Activated naive CD4-positive, alpha-beta T cell treated with anti-CD3 and anti-CD28 coated beads, Interleukin-2, amount 50 U/mL, for 24 hours (primary cell): ENCODE measurements around the gene TULP4.
"Not testable (repeated sequence)": the region's sequence is repeated elsewhere in the genome, so short reads cannot be mapped to it uniquely, and the experiment has no call there.

Experiments
- H3K27ac Mint-ChIP-seq: one replicate; pipeline ENCODE4 v1.8.0; 2021; ENCODE audit warnings: mild to moderate bottlenecking, mixed read lengths
- H3K27me3 Mint-ChIP-seq: one replicate; pipeline ENCODE4 v1.8.0; 2021; ENCODE audit warnings: mixed read lengths
- H3K36me3 Mint-ChIP-seq: one replicate; pipeline ENCODE4 v1.8.0; 2021; ENCODE audit warnings: mixed read lengths
- H3K4me1 Mint-ChIP-seq: one replicate; pipeline ENCODE4 v1.8.0; 2021; ENCODE audit warnings: mixed read lengths
- H3K4me3 Mint-ChIP-seq: one replicate; pipeline ENCODE4 v1.8.0; 2021; ENCODE audit warnings: mild to moderate bottlenecking, mixed read lengths
- H3K9me3 Mint-ChIP-seq: one replicate; pipeline ENCODE4 v1.8.0; 2021; ENCODE audit warnings: mixed read lengths

Gene TULP4

DNA sequence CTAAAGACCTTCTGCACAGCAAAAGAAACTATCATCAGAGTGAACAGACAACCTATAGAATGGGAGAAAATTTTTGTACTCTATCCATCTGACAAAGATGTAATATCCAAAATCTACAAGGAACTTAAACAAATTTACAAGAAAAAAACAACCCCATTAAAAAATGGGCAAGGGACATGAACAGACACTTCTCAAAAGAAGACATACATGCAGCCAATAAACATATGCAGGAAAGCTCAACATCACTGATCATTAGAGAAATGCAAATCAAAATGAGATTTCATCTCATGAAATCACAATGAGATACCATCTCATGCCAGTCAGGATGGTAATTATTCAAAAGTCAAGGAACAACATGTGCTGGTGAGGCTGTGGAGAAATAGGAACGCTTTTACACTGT, 215.6 kb downstream of the TULP4 start:
- Mint-ChIP-seq H3K27me3 (peaks cover 41% of the 10 kb centered on the region), H3K9me3 (peaks cover 15% of the 10 kb centered on the region)
- not testable (repeated sequence) for H3K27ac Mint-ChIP-seq, H3K36me3 Mint-ChIP-seq, H3K4me3 Mint-ChIP-seq, H3K4me1 Mint-ChIP-seq

DNA sequence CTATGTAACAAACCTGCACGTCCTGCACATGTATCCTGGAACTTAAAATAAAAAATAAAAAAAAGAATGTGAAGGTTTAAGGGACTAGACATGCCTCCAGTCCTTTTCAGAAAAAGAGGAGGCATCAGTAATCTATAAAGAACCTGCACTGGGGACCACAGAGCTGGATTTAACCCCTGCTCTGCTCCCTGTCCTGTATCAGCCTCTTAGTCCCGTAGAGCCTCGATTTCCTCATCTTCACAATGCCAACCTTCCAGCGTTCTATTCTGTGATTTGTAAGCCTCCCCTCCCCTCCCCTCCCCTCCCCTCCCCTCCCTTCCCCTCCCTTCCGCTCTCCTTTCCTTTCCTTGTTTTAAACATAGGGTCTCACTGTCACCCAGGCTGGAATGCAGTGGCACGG, 216.6 kb downstream of the TULP4 start:
- peaks cover 3% of the 10 kb centered on the region for H3K36me3 Mint-ChIP-seq
- no peak overlapping the region for H3K4me3 Mint-ChIP-seq
- H3K27me3 Mint-ChIP-seq = peaks cover 40% of the 10 kb centered on the region
- H3K27ac Mint-ChIP-seq = no peak overlapping the region
- no peaks in the 10 kb centered on the region for H3K4me1 Mint-ChIP-seq
- peaks cover 19% of the 10 kb centered on the region for H3K9me3 Mint-ChIP-seq

GRCh38 chr6:158529629-158530028, 217.4 kb downstream of the TULP4 start:
- peaks cover 37% of the 10 kb centered on the region for H3K27me3 Mint-ChIP-seq
- H3K4me3 Mint-ChIP-seq = no peak overlapping the region
- peaks cover 3% of the 10 kb centered on the region for H3K36me3 Mint-ChIP-seq
- no peak overlapping the region for H3K27ac Mint-ChIP-seq
- peaks cover 19% of the 10 kb centered on the region for H3K9me3 Mint-ChIP-seq
- no peaks in the 10 kb centered on the region for H3K4me1 Mint-ChIP-seq

DNA sequence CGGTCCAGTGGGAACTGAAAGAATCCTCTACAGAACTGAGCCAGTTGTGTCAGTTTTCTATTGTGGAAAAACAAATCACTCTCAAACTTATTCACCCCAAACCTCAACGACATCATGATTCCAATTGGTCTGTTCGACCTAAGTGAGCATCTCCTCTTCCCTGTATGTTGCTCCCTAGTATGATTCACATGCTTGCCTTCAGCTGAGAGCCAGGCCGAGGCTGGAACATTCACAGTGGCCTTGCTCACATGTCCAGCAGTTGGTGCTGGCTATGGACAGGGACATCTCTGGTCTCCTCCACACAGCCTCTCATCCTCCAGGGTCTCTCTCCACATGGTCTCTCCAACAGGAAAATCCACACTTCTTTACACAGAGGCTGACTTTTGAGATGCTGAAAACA, 219.3 kb downstream of the TULP4 start:
- no peaks in the 10 kb centered on the region for H3K4me1 Mint-ChIP-seq
- no peak overlapping the region for H3K27ac Mint-ChIP-seq
- peaks cover 17% of the 10 kb centered on the region for H3K9me3 Mint-ChIP-seq
- peaks cover 34% of the 10 kb centered on the region for H3K27me3 Mint-ChIP-seq
- no peak overlapping the region for H3K4me3 Mint-ChIP-seq
- H3K36me3 Mint-ChIP-seq = peaks cover 3% of the 10 kb centered on the region

GRCh38 chr6:158531970-158532369, 219.7 kb downstream of the TULP4 start:
- no peaks in the 10 kb centered on the region for H3K4me1 Mint-ChIP-seq
- peaks cover 3% of the 10 kb centered on the region for H3K36me3 Mint-ChIP-seq
- H3K27ac Mint-ChIP-seq = no peak overlapping the region
- peaks cover 31% of the 10 kb centered on the region for H3K27me3 Mint-ChIP-seq
- H3K4me3 Mint-ChIP-seq = no peak overlapping the region
- H3K9me3 Mint-ChIP-seq = peaks cover 13% of the 10 kb centered on the region

- H3K36me3 Mint-ChIP-seq = peaks cover 2% of the 10 kb centered on the region
- H3K27me3 Mint-ChIP-seq = peaks cover 35% of the 10 kb centered on the region
- H3K9me3 Mint-ChIP-seq = peaks cover 5% of the 10 kb centered on the region
- H3K4me1 Mint-ChIP-seq = no peaks in the 10 kb centered on the region
- H3K27ac Mint-ChIP-seq = no peak overlapping the region
- peak overlapping the region; percentile 62 for H3K4me3 Mint-ChIP-seq
These were observed 224.0 kb downstream of the TULP4 start for GRCh38 chr6:158536084-158536890.

DNA sequence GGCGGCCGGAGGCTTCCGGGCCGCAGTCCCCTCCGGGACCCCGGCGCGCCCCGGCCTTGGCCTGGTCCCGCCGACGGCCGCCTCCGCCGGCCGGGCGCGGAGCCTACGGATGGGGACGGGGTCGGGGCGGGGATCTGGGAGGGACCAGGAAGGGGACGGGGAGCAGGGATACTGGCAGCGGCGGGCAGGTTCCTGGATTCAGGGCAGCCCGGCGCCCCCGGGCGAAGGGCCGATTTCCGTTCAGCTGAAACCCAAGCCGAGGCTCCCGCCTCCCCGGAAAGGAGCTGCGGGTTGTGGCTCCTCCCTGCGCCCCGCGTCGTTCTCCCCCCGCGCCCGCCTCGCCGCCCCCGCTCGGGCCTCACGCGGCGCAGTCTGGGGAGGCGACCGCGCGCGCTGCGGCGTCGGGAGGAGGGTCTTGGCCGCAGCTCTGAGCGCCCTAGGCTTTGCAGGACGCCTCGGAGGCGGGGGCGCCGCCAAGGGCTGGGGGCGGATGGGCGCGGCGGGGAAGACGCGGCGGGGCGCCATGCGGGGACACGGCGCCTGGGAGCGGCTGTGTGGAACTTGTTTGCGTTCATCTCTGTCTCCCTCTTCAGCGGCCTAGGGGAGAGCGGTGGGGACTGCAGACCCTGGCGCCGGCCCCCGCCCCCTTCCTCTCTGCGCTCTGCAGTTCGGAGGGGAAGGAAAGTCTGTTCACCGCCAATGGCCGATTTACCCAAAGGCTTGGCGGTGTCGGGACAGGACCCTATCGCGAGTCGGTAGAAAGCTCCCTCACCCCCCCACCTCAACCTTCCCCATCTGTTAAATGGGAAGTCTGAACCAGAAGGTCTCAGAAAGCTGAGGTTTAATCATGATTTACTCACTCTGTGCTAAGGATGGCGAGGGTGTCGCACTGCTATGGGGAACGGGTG, 224.9 kb downstream of the TULP4 start:
- H3K36me3 Mint-ChIP-seq = peaks cover 2% of the 10 kb centered on the region

DNA sequence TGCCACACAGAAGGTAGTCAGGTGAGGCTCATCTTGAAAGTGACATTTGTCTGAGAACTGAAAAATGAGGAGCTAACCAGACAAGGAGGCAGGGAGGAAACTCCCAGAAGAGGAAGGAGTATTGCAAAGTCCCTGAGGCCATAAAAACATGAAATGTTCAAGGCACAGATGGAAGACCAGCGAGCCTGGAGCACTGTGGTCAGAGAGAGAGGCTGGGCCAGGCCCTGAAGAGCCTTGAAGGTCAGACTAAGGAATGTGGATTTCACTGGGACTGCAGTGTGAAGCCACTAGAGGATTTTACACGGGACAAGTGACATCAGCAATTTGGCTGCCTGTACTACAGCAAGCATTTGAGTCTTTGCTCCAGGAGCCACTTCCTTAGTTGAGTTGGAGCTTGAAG, 226.5 kb downstream of the TULP4 start:
- H3K36me3 Mint-ChIP-seq = no peaks in the 10 kb centered on the region
- peak overlapping the region; percentile 42 for H3K4me3 Mint-ChIP-seq
- no peaks in the 10 kb centered on the region for H3K9me3 Mint-ChIP-seq
- H3K4me1 Mint-ChIP-seq = no peaks in the 10 kb centered on the region
- no peak overlapping the region for H3K27ac Mint-ChIP-seq
- peaks cover 26% of the 10 kb centered on the region for H3K27me3 Mint-ChIP-seq

More for the DNA sequence above, 224.9 kb downstream of the TULP4 start:
- Mint-ChIP-seq H3K4me3 (peak overlapping the region; percentile 42), H3K4me1 (no peaks in the 10 kb centered on the region), H3K27me3 (peaks cover 31% of the 10 kb centered on the region), H3K27ac (no peak overlapping the region), H3K9me3 (peaks cover 5% of the 10 kb centered on the region)

DNA sequence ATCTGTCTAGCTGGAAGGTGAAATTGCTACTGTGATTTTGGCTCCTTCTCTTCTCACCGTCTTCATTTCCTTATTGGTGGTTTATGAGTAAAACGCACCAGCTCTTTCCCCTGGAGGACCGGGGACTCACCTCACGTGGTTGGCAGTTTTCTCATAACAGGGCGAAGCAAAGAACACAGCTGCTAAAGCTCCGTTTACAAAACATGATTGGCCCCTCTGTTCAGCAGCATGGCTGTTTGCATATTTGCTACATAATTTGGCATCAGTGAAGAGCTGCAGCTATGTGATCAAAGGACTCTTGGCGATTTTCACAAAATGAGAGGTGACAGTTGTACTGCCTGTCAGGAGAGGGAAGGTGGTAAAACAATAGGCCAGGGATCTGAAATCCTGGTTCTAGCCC, 227.1 kb downstream of the TULP4 start:
- no peaks in the 10 kb centered on the region for H3K36me3 Mint-ChIP-seq
- H3K27me3 Mint-ChIP-seq = peaks cover 24% of the 10 kb centered on the region
- H3K4me3 Mint-ChIP-seq = no peak overlapping the region
- H3K9me3 Mint-ChIP-seq = no peaks in the 10 kb centered on the region
- no peaks in the 10 kb centered on the region for H3K4me1 Mint-ChIP-seq
- no peak overlapping the region for H3K27ac Mint-ChIP-seq

DNA sequence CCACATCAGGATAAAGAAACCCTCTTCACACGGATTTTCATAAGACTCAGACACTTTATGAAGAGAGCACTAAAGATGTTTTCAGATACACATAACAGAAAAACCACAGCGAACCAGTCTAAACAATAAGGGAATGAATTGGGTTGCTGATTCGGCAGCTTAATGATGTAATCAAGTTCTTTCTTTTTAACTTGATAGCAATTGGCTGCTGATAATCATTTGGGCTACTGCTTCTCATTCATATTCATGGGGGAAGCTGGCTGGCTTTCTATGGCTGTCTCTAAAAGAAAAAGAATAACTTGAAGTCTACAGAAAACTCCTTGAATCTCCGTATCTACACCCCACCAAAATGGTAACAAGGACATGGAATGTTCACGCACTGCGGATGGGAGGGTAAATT, 227.6 kb downstream of the TULP4 start:
- Mint-ChIP-seq H3K4me1 (no peaks in the 10 kb centered on the region), H3K27me3 (peaks cover 21% of the 10 kb centered on the region), H3K4me3 (no peak overlapping the region), H3K27ac (no peak overlapping the region), H3K9me3 (no peaks in the 10 kb centered on the region), H3K36me3 (no peaks in the 10 kb centered on the region)

DNA sequence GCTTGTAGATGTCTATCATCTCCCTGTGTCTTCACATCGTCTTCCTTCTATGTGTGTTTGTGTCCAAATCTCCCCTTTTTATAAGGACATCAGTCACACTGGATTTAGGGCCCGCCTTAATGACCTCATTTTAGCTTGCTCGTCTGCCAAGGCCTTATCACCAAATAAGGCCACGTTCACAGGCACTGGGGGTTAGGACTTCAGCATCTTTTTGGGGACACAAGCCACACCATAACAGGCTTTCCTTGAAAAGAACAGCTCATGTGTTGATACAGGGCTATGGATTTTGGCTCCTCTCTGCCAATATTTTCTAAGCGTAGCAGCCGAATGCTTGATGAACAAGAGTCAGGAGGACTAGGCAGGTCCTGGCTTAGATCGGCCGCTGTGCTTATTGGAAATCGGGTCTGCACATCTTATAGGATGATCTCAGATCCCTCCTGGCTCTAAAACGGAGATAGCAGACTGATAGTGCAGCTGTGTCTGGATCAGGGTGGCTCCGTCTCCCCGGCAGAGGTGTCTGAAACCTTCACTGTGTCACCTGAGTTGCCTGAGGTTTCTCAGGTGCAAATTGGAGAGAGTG, 231.4 kb downstream of the TULP4 start:
- no peak overlapping the region for H3K27ac Mint-ChIP-seq
- no peaks in the 10 kb centered on the region for H3K36me3 Mint-ChIP-seq
- no peaks in the 10 kb centered on the region for H3K4me1 Mint-ChIP-seq
- peaks cover 13% of the 10 kb centered on the region for H3K27me3 Mint-ChIP-seq
- no peak overlapping the region for H3K4me3 Mint-ChIP-seq
- H3K9me3 Mint-ChIP-seq = no peaks in the 10 kb centered on the region

DNA sequence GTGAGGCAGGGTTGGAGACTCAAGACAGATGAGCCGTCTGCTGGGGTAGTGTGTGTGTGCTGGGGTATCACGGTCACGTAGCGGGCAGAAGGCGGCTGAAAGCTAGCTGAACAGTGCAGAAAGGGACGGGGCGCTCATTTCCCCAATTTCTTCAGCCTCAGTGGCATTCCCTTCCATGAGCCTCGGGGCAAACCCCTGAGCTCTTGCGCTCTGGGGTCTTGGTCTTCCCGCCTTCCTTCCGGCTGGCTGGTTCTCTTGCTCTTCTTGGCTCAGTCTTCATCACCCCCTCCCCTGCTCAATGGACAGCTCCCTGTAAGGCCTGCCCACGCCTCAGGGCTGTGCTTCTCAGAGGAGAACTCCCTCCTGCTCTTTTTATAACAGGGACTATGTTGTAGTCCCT, 232.2 kb downstream of the TULP4 start:
- Mint-ChIP-seq H3K27ac (no peak overlapping the region), H3K4me3 (no peak overlapping the region), H3K27me3 (peaks cover 11% of the 10 kb centered on the region), H3K36me3 (no peaks in the 10 kb centered on the region), H3K9me3 (no peaks in the 10 kb centered on the region), H3K4me1 (no peaks in the 10 kb centered on the region)

GRCh38 chr6:158545043-158545966, 233.0 kb downstream of the TULP4 start:
- Mint-ChIP-seq H3K27ac (no peak overlapping the region), H3K36me3 (no peaks in the 10 kb centered on the region), H3K4me3 (no peak overlapping the region), H3K27me3 (peaks cover 5% of the 10 kb centered on the region), H3K9me3 (no peaks in the 10 kb centered on the region), H3K4me1 (no peaks in the 10 kb centered on the region)

DNA sequence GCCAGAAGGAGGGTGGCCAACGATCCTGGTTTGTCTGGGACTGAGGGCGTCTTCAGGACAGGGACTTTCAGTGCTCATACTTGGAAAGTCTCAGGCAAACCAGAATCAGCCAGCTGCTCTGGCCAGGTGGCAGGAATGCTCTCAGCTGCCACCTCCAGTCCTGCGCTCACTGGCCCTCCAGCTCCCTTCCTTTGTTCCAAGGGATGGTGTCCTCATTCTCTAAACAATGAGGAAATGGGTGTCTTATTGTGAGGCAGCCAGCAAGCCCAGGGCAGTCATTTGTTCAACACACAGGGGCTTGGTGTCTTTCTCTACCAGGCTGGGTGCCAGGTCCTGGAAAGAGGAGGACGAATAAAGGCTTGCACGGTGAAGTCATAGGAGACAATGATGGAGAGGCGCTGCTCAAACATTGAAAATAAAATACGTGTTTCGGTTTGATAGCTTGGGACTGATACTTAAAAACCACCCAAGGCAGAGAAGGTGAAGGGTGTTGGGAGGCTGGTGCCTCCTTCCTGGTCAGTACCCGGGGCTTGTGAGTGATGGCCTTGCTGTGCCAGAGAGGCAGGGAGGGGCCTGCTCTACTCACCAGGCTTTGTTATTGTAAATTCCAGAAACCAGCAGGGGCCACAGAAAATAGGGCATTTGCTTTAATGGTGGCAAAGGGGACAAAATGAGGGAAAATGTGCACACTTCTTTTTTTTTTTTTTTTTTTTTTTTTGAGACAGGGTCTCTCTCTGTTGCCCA, 236.3 kb downstream of the TULP4 start:
- no peak overlapping the region for H3K4me3 Mint-ChIP-seq
- H3K4me1 Mint-ChIP-seq = no peaks in the 10 kb centered on the region
- no peaks in the 10 kb centered on the region for H3K9me3 Mint-ChIP-seq
- no peaks in the 10 kb centered on the region for H3K36me3 Mint-ChIP-seq
- H3K27me3 Mint-ChIP-seq = peaks cover 1% of the 10 kb centered on the region
- no peak overlapping the region for H3K27ac Mint-ChIP-seq
